ENCODE data around the gene CD81.

CD81 gene

GRCh38 chr11:2420502-2421225 lies 43.6 kb downstream of the CD81 start:
- DNase-seq (ENCODE audit: low read depth, low spot score), result no peak

- no peak for DNase-seq (ENCODE audit: low read depth, low spot score)
Observed at GRCh38 chr11:2421226-2421994, 44.3 kb downstream of the CD81 start.

DNA sequence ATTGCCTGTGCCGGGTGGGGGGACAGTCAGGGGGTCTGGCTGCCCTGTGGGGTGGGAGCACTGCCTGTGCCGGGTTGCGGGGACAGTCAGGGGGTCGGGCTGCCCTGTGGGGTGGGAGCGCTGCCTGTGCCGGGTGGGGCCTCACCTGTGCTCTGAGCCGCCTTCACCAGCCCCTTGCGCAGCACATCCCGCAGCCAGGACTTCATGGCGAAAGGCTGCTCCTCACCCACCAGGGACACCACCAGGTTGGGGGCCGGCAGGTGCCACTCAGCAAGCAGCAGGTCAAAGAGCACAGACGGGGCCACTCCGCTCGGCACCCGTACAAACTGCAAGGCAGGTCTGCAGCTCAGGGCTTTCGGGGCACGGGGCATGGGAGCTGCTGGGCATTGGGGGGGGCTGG lies 44.9 kb downstream of the CD81 start:
- DNase-seq (ENCODE audit: low read depth, low spot score), result no peak

GRCh38 chr11:2422461-2423156 lies 45.5 kb downstream of the CD81 start:
- no peak for DNase-seq (ENCODE audit: low read depth, low spot score)

- DNase-seq (ENCODE audit: low read depth, low spot score), result no peak
Observed at GRCh38 chr11:2423157-2424025, 46.3 kb downstream of the CD81 start.

GRCh38 chr11:2424811-2425495 lies 47.8 kb downstream of the CD81 start:
- no peak for DNase-seq (ENCODE audit: low read depth, low spot score)

- no peak for DNase-seq (ENCODE audit: low read depth, low spot score)
Observed at GRCh38 chr11:2425506-2425905, 48.4 kb downstream of the CD81 start.

DNA sequence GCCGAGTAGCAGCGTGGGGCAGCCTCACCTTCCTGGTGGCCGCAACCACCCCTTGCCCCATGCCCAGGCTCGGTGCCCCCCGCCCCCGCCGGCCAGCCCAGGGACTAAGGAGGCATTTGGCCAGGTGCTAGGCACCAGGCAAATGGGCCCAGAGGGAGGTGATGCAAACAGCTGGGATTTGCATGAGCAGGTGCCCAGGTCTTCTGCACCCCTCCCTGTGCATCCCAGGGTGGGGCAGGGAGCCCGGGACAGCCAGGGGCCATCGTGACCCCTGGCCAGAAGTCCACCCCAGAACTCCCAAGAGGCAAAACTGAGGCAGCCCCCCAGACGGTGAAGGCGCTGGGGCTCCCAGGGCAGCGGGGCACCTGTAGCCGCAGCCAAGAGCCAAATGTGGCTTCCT lies 49.1 kb downstream of the CD81 start:
- no peak for DNase-seq (ENCODE audit: low read depth, low spot score)

DNA sequence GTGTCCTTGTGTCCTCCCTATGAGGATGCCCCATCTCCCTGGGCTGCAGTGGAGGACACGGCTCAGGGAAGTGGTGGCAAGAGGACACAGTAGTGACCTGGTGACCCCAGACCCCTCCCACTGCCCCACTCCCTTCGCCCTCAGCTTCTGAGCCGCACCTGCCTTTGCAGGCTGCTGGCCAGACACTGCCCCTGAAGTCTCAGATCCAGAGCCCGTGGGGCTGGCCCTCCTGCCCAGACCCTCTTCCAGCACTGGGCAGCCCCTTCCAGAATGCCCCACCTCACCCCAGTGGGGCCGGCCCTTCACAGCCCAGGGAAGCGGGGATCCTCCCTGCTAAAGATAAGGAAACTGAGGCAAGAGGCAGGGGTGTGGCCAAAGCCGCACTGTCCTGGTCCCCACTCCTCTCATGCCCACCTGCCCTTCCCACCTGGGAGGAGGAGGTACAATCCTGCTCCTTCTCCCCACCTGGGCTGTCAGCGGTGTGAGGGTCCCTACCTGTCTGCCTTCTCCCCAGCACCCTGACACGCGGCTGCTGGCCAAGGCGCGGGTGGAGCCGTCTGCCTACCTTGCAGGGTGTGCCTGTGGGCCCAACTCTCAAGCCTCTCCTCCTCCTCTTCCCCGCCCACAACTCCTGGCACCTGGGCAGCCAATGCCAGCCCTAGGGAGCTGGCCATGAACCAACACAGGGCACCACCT lies 49.9 kb downstream of the CD81 start:
- DNase-seq (ENCODE audit: low read depth, low spot score), result no peak

- no peak for DNase-seq (ENCODE audit: low read depth, low spot score)
Observed at GRCh38 chr11:2427721-2428321, 50.7 kb downstream of the CD81 start.

GRCh38 chr11:2428322-2428795 lies 51.2 kb downstream of the CD81 start:
- no peak for DNase-seq (ENCODE audit: low read depth, low spot score)

DNA sequence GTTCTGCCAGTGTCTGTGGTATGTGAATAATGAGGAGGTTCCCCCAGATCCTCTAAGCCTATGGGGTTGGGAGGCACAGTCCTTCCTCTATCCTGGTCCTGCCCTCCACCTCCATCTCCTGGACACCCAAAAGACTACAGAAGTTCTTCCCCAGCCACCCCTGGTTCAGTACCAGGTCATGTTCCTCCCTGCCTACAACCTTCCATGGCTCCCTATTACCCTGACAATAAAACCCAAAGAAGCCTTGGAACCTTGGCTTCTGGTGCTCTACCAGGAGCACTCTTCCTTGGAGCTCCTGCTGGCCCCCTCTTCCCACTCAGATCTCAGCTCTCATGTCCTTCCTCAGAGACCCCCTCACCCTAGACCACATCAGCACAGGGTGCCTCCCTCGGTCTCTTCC lies 54.3 kb downstream of the CD81 start:
- DNase-seq (ENCODE audit: low read depth, low spot score), result no peak

DNA sequence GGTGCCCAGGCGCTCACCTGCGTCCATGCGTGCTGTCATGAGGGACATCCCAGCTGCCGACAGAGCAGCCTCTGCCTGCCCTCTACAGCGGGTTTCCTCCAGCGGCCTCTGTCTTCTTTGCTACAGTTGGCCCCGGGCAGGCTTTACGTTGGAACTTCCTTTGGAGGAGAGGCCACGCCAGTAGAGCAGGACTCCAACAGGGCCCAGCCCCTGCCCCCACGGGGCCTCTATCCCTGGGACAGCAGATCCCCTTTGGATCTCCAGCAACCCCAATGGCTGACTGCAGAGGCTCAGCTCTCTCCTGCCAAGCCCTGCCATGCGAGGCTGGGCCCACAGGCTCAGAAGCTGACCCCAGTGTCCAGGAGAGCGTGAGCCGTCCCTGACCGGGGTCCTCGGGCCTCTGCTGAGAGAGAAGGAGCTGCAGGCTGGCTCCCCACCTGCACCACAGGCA lies 55.1 kb downstream of the CD81 start:
- DNase-seq (ENCODE audit: low read depth, low spot score), result no peak

GRCh38 chr11:2432628-2433071 lies 55.5 kb downstream of the CD81 start:
- DNase-seq (ENCODE audit: low read depth, low spot score), result no peak

GRCh38 chr11:2433106-2433925 lies 56.2 kb downstream of the CD81 start:
- no peak for DNase-seq (ENCODE audit: low read depth, low spot score)

DNA sequence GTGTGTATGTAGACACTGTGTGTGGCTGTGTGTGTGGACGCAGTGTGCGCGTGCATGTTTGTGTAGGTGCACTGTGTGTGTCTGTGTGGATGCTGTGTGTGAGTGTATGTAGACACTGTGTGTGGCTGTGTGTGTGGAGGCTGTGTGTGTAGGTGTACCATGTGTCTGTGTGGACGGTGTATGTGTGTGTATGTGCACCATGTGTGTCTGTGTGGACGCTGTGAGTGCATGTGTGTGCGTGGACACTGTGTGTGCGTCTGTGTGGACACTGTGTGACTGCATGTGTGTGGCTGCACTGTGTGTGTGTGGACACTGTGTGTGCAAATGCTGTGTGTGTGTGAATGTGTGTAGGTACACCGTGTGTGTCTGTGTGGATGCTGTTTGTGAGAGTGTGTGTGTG lies 56.9 kb downstream of the CD81 start:
- DNase-seq (ENCODE audit: low read depth, low spot score), result no peak

GRCh38 chr11:2434506-2435255 lies 57.6 kb downstream of the CD81 start:
- DNase-seq (ENCODE audit: low read depth, low spot score), result no peak

Data from brain pericyte (primary cell).